ENCODE measurements around the gene BAIAP2. TPM values are rescaled to one million over a fixed set of nuclear protein-coding genes. Genes with fewer than 3 reads are reported as not detected.

BAIAP2 gene
- total and polyA plus RNA-seq, 2 of the 13 experiments (the other 11 are each of a cell fraction or from before 2014, with no cell fraction given), result 22.5 to 24.0 TPM

GRCh38 chr17:81142301-81143199 lies 107.6 kb downstream of the BAIAP2 start (continued):
- TF ChIP-seq, protein P1, sequence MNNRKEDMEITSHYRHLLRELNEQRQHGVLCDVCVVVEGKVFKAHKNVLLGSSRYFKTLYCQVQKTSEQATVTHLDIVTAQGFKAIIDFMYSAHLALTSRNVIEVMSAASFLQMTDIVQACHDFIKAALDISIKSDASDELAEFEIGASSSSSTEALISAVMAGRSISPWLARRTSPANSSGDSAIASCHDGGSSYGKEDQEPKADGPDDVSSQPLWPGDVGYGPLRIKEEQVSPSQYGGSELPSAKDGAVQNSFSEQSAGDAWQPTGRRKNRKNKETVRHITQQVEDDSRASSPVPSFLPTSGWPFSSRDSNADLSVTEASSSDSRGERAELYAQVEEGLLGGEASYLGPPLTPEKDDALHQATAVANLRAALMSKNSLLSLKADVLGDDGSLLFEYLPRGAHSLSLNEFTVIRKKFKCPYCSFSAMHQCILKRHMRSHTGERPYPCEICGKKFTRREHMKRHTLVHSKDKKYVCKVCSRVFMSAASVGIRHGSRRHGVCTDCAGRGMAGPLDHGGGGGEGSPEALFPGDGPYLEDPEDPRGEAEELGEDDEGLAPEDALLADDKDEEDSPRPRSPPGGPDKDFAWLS (CRISPR knock-in tag; IDR thresholded peaks at IDR 0.05; ENCODE audit: borderline replicate concordance), result no peak
- TF ChIP-seq EHMT2 (IDR thresholded peaks at IDR 0.05; ENCODE audit: borderline replicate concordance, low read depth, low read length) (no peak), FOXC1 (CRISPR knock-in tag; IDR thresholded peaks at IDR 0.05; ENCODE audit: borderline replicate concordance) (peak; percentile 61; the same call in 1 of the 2 replicates), PATZ1 (CRISPR knock-in tag; IDR thresholded peaks at IDR 0.05) (peak; percentile 76), ZNF580 (CRISPR knock-in tag; IDR thresholded peaks at IDR 0.05; ENCODE audit: borderline replicate concordance, low read depth) (no peak; the same call in 1 of the 2 replicates)
- TF ChIP-seq, protein P2, sequence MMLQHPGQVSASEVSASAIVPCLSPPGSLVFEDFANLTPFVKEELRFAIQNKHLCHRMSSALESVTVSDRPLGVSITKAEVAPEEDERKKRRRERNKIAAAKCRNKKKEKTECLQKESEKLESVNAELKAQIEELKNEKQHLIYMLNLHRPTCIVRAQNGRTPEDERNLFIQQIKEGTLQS (CRISPR knock-in tag; IDR thresholded peaks at IDR 0.05), result 0 out of 2 replicates have a peak, but pooled peaks have one; percentile 5
